Suprapubic skin (tissue), 4 donors: ENCODE results near the gene SPOCK1. TPM values are rescaled to one million over a fixed set of nuclear protein-coding genes. Genes with fewer than 3 reads are reported as not detected.

ENCODE experiments used
- DNase-seq, 2 donors: peaks; one replicate each; pipeline ENCODE4 v3.0.0-alpha.2; 2019; ENCODE audit warnings: low spot score in 2 of 2
- H3K27ac ChIP-seq: fragments of 200-600 bp; sonication (generic); one replicate; pipeline ENCODE4 v1.5.1; 2019
- H3K27me3 ChIP-seq: fragments of 200-600 bp; sonication (generic); one replicate; pipeline ENCODE4 v1.5.1; 2019
- H3K36me3 ChIP-seq: fragments of 200-600 bp; sonication (generic); one replicate; pipeline ENCODE4 v1.5.1; 2019
- H3K4me1 ChIP-seq: fragments of 200-600 bp; sonication (generic); one replicate; pipeline ENCODE4 v1.5.1; 2019
- H3K4me3 ChIP-seq: fragments of 200-600 bp; sonication (generic); one replicate; pipeline ENCODE4 v1.5.1; 2019; ENCODE audit warnings: mild to moderate bottlenecking
- H3K9me3 ChIP-seq: fragments of 200-600 bp; sonication (generic); one replicate; pipeline ENCODE4 v1.5.1; 2019
- CTCF ChIP-seq, 2 donors: fragments of 200-600 bp in 1 of 2; fragments of 450-650 bp in 1 of 2; sonication (generic) in 1 of 2; IDR thresholded peaks; one replicate each; pipeline ENCODE4 v1.5.1; 2016 to 2019; ENCODE audit warnings: antibody characterized with exemption in 2 of 2, mild to moderate bottlenecking in 1 of 2, moderate library complexity in 1 of 2
- EP300 ChIP-seq: sonication (generic); formaldehyde crosslinking; IDR thresholded peaks from one replicate; pipeline ENCODE4 v1.6.1; 2017; ENCODE audit warnings: antibody characterized with exemption
- POLR2A ChIP-seq, 2 donors: fragments of 450-650 bp; IDR thresholded peaks; one replicate each; pipeline ENCODE4 v1.6.1; 2017; ENCODE audit warnings: antibody characterized with exemption in 2 of 2, mild to moderate bottlenecking in 2 of 2, moderate library complexity in 2 of 2
- POLR2AphosphoS5 ChIP-seq, 3 donors: sonication (generic); formaldehyde crosslinking; IDR thresholded peaks; one replicate each; pipeline ENCODE4 v1.6.1; 2017; ENCODE audit warnings: antibody characterized with exemption in 3 of 3
- WGBS: methylation state at CpG from one replicate; pipeline ENCODE4 v1.1.5; 2018; 5-methylcytosine and 5-hydroxymethylcytosine counted together
- total RNA-seq, 4 donors: library from RNA; depleted of rRNA; stranded (reverse); fragments of >200 nt; gene quantifications; one replicate each; pipeline ENCODE4 v1.1.0, GENCODE V29; 2016

Gene SPOCK1
- total RNA-seq, 4 donors from 2014 or later, result 3.9 to 11.6 (median 5.4) TPM

GRCh38 chr5:137001026-137001569 is 498.0 kb downstream of the SPOCK1 start:
- 87% methylated on average over 7 of the region's 7 CpGs for WGBS
- TF ChIP-seq POLR2AphosphoS5 (IDR thresholded peaks at IDR 0.05) (no peak), CTCF (IDR thresholded peaks at IDR 0.05) (no peak)
- H3K27me3 ChIP-seq, result no peaks in the 10 kb centered on the region
- no peaks in the 10 kb centered on the region for H3K4me1 ChIP-seq
- no peak overlapping the region for H3K4me3 ChIP-seq
- H3K9me3 ChIP-seq, result no peaks in the 10 kb centered on the region
- no peaks in the 10 kb centered on the region for H3K36me3 ChIP-seq
- DNase-seq, result no peak
- H3K27ac ChIP-seq, result no peak overlapping the region

GRCh38 chr5:136999787-137000186 is 499.3 kb downstream of the SPOCK1 start:
- no peaks in the 10 kb centered on the region for H3K36me3 ChIP-seq
- H3K27ac ChIP-seq, result no peak overlapping the region
- H3K4me1 ChIP-seq, result no peaks in the 10 kb centered on the region
- no peak overlapping the region for H3K4me3 ChIP-seq
- no peaks in the 10 kb centered on the region for H3K9me3 ChIP-seq
- no peaks in the 10 kb centered on the region for H3K27me3 ChIP-seq
- no peak for DNase-seq
- TF ChIP-seq POLR2A (IDR thresholded peaks at IDR 0.05), result no peak
- no peak for TF ChIP-seq EP300
- no peak for TF ChIP-seq POLR2AphosphoS5 (IDR thresholded peaks at IDR 0.05)
- no peak for TF ChIP-seq CTCF (IDR thresholded peaks at IDR 0.05)
- whole genome bisulfite sequencing, result 95% methylated on average over 5 of the region's 5 CpGs

GRCh38 chr5:136998854-136999357 is 500.2 kb downstream of the SPOCK1 start:
- no peaks in the 10 kb centered on the region for H3K27me3 ChIP-seq
- no peak overlapping the region for H3K4me3 ChIP-seq
- H3K36me3 ChIP-seq, result no peaks in the 10 kb centered on the region
- H3K4me1 ChIP-seq, result no peaks in the 10 kb centered on the region
- H3K27ac ChIP-seq, result no peak overlapping the region
- DNase-seq, result no peak
- H3K9me3 ChIP-seq, result no peaks in the 10 kb centered on the region
- WGBS, result 87% methylated on average over 6 of the region's 6 CpGs
- TF ChIP-seq POLR2A (IDR thresholded peaks at IDR 0.05) (no peak), POLR2AphosphoS5 (IDR thresholded peaks at IDR 0.05) (no peak), CTCF (IDR thresholded peaks at IDR 0.05) (no peak), EP300 (no peak)

- no peak overlapping the region for H3K27ac ChIP-seq
- DNase-seq, result no peak
- no peaks in the 10 kb centered on the region for H3K4me1 ChIP-seq
- H3K36me3 ChIP-seq, result no peaks in the 10 kb centered on the region
- H3K4me3 ChIP-seq, result no peak overlapping the region
- H3K9me3 ChIP-seq, result no peaks in the 10 kb centered on the region
- 77% methylated on average over 5 of the region's 5 CpGs for WGBS
- no peak for TF ChIP-seq CTCF (IDR thresholded peaks at IDR 0.05)
- TF ChIP-seq POLR2A (IDR thresholded peaks at IDR 0.05), result no peak
- no peak for TF ChIP-seq POLR2AphosphoS5 (IDR thresholded peaks at IDR 0.05)
- no peak for TF ChIP-seq EP300
- H3K27me3 ChIP-seq, result no peaks in the 10 kb centered on the region
Observed at GRCh38 chr5:136994154-136994553, 505.0 kb downstream of the SPOCK1 start.

GRCh38 chr5:136992796-136993489 is 506.2 kb downstream of the SPOCK1 start:
- Histone ChIP-seq H3K4me1 (no peaks in the 10 kb centered on the region), H3K27ac (no peak overlapping the region), H3K9me3 (no peaks in the 10 kb centered on the region), H3K4me3 (no peak overlapping the region), H3K27me3 (no peaks in the 10 kb centered on the region), H3K36me3 (no peaks in the 10 kb centered on the region)
- WGBS, result 62% methylated on average over 3 of the region's 3 CpGs
- DNase-seq, result no peak
- TF ChIP-seq POLR2A (IDR thresholded peaks at IDR 0.05), result no peak
- no peak for TF ChIP-seq POLR2AphosphoS5 (IDR thresholded peaks at IDR 0.05)
- TF ChIP-seq EP300, result no peak
- no peak for TF ChIP-seq CTCF (IDR thresholded peaks at IDR 0.05)
